SH-SY5Y (cell line): ENCODE measurements around the gene ETAA1.
A peak's percentile ranks its signal among the peaks of the same experiment; 100 is the strongest.

ENCODE experiments used
- GATA2 ChIP-seq: IDR thresholded peaks from 2 replicates; pipeline ENCODE4 v1.6.1; 2011; ENCODE audit warnings: mild to moderate bottlenecking, low read depth, low read length
- GATA3 ChIP-seq: IDR thresholded peaks from 2 replicates; pipeline ENCODE4 v1.6.1; 2011; ENCODE audit warnings: low read depth, mild to moderate bottlenecking, low read length, moderate library complexity

The ETAA1 gene

DNA sequence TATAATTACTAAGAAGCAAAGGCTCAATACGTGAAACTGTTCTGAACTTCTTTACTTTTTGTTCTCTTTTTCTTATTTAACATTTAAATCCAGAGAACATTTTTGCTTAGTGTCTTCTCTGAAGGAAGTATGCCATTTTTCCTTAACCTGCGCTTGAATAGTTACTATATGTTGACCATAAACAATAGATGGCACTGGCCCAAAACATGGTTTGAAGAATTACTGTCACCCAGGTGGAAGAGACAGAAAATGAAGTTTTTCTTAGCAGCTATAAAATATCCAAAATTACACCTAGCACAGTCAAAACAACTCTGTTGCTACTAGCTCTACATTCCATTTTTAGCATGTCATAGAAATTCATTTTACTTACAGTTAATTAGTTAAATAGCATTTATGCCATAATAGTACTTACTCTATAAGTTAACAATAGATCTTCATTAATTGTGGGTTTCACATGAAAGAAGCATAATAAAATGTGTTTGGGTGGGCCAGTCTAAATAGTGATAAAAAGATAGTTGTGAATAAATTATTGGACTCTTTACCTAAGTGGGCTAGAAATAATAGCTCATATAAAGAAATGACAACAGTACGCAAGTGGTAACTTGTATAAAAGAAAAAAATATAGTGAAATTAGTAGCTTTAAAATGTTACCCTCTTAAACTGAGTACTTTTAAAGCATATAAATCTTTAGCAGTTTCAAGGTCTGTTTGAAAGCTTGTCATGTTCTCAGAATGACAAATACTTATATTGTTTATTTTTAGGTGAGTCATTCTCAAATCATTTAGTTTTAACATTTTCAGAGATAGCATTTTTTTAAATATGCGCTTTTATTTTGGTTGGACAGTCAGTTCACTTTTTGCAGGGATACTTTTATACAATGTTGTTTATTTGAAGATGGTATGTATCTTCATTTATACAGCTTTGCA, 3.7 kb downstream of the ETAA1 start:
- no peak for TF ChIP-seq GATA2
- TF ChIP-seq GATA3, result no peak

DNA sequence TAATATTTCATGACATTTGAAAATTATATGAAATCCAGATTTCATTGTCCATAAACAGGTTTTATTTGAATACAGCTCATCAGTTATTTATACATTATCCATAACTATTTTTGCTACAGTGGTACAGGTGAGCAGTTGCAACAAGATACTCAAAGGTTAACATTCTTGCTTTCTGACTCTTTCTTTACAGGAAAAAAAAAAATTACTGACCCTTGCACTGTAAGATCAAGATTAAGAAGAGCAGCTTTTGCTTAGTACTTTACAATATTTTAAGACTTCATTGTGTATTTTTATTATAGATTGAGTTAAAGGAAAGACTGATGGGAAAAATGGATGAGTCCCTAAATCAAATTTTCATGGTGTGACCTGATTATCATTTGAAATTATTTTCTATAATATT, 11.2 kb downstream of the ETAA1 start:
- no peak for TF ChIP-seq GATA2
- TF ChIP-seq GATA3, result no peak

DNA sequence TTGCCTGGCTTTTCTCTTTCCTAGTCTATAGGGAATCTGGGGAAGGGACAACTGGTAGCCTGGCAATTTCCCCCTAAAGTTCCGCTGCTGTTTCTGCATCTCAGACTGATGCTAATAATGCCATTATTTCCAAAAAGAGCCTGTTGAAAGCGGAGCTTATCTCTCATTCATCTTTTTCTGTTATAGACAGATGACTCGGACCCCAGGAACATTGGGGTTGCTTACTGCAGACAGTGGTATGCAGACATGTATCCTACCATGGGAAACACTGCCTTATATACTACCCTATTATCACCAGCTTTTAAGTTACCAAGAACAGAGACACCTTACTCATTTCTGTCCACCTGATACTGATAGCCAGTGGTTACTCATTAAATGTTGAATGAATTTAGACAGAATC, 15.3 kb downstream of the ETAA1 start:
- TF ChIP-seq GATA2 (0 out of 2 replicates have a peak, but pooled peaks have one; percentile 23), GATA3 (no peak)

DNA sequence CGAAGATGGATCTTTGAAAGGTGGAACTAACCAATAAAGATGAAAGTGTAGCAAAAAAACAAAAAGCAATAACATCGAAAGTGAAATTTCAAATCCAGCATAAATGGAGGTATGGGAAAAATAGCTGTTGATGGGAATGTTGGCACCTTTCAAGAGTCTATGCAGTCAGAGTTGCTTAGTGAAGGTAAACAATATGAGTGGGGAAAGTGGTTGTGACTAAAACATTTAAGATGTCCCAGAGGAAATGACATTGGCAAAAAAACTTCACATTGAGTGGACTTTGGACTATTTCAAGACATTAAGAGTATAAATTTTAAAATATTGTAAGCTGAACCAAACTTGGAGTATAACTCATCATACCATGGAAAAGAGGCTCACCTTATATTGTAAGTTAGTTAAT, 17.7 kb downstream of the ETAA1 start:
- TF ChIP-seq GATA3 (no peak), GATA2 (no peak)

DNA sequence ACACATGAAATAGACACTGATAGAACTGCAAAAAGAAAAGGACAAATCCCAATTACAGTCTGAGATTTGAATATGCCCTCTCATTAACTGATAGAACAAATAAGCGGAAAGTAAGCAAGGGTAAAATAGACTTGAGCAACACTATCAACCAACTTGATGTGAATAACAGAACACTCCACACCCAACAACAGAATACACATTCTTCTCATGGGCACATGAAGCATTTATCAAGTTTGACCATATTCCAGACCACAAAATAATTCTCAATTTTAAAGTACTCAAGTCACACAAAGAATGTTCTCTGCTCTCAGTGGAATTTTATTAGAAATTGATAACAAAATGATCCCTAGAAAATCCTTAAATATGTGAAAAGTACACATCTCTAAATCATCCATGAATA, 19.0 kb downstream of the ETAA1 start:
- TF ChIP-seq GATA2 (no peak), GATA3 (no peak)

DNA sequence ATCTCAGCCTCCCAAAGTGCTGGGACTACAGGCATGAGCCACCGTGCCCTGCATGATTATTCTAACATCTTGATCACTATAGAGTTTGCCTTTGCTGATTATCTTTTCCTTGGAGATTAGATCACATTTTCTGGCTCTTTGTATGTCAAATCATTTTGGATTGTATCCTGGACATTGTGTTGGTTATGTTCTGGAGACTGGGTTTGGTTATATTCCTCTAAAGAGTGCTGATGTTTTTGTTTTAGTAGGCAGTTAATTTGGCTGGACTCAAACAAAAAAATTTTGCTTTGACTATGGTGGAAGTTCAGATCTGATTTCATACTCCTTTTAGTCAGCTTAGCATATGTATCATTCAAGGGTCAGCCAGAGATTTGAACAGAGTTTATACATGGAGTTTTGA, 26.4 kb downstream of the ETAA1 start:
- TF ChIP-seq GATA2 (no peak), GATA3 (no peak)

DNA sequence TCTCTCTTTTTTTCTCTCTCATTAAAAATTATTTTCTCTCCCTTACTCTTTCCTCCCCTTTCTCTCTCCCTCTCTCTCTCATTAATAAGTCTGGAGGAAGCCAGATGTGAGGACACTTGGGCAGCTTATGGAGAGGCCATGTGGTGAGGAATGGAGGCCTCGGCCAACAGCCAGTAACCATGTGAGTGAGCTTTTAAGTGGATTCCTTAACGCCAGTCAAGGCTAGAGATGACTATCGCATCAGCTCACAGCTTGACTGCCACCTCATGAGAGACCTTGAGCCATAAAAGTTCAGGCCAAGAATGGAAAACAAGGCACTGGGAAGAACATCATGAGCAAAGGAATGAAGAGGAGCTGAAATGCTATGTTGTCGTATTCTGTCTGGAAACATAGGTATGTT, 39.1 kb downstream of the ETAA1 start:
- no peak for TF ChIP-seq GATA3
- TF ChIP-seq GATA2, result no peak

DNA sequence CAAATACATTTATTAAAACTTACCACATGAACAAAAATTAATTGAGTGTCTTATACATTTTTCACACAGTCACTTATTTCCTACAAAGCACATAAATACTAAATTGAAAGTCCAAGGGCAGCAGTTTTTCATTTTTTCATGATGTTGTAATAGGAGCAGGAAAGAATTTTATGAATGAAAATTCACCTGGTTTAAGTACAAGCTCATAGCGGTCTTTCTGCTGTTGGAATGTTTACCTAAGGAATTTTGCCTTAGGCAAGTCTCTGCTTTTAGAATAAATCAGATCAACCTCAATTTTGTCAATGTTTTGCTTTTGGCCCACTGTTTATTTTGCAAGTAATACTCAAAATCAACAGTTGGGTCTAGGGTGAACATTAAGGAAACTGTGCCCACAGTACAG, 40.0 kb downstream of the ETAA1 start:
- TF ChIP-seq GATA2 (no peak), GATA3 (no peak)

DNA sequence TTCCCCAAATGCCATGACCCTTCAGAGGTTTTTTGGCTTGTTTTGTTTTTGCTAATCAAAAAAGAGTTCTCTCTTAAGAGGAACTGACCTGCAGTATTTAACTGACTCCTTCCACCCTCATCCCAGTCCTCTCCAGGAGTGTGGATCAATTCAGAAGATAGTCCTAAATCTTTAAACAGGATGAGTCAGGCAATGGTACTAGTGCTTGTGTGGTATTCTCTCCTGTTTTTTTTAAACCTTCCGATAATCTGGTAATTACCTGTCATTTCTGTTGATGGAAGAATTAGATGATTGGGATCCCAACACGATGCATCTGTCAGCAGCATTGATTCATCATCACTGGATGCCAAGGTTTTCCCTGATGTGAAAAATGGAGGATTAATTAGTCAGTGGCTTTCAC, 41.2 kb downstream of the ETAA1 start:
- TF ChIP-seq GATA2, result no peak

DNA sequence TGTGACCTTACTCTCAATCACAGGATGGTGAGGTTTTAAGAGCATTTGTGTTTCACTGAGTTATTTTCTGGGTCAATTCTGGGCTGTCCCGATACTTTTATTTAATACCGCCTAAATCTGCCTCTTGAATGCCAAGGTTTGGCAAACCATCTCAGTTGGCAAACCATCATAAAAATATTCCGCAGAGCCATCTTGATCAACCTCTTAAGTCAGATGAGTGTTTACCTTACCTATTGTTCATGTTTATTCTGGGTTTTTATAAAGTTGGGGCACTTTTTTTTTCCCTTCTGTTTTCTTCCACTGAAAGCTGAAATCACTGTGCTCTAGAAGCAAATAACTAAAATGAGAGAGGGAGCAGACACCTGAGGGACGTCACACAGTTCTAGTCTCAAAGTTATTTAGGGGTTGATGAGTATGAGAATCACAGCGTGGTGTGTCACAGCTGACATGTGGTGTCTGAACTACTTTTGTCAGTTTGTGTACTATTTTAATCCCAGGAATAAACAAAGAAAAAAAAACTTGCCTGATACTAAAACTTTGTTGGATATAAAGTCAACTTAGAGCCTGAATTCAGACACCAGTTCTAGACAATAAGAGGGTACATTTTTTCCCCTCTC, 48.6 kb downstream of the ETAA1 start:
- TF ChIP-seq GATA2 (no peak), GATA3 (no peak)

DNA sequence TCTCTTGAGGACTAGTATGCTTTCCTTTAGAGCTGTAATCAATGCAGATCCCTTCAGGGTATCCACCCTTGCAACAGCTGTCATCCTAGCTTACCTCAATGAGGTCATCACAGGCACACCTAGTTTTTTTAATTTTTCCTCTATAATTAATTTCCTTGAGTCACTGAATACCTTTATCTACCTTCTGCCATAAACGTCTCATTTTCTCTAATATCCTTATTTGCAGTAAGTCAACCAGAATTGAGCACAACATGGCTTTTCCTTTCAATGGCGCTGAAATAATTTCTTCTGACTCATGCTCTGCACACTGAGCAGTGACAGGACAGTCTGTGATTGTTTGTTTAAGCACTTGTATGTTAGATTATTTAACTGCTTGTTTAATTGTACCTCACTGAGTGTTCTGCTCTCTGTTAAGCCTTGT, 49.4 kb downstream of the ETAA1 start:
- no peak for TF ChIP-seq GATA3
- no peak for TF ChIP-seq GATA2

DNA sequence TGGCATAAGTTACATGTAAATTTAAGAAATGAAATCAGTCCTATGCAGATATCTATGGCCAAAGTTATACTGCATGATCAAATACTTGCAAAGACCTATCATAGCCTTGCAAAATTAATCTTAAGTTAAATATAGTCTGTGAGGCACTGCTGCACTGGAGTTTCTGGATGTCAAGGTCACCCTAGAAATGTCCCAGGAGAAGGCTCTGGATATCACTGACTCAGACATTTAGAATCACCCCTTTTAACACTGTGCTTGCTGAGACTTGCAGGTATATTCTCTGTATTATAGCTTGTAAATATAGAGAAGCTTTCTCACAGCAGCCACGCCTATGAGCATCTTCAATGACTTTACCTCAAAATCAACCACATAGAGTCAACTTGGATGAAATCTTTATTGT, 51.5 kb downstream of the ETAA1 start:
- TF ChIP-seq GATA2, result no peak
- no peak for TF ChIP-seq GATA3

DNA sequence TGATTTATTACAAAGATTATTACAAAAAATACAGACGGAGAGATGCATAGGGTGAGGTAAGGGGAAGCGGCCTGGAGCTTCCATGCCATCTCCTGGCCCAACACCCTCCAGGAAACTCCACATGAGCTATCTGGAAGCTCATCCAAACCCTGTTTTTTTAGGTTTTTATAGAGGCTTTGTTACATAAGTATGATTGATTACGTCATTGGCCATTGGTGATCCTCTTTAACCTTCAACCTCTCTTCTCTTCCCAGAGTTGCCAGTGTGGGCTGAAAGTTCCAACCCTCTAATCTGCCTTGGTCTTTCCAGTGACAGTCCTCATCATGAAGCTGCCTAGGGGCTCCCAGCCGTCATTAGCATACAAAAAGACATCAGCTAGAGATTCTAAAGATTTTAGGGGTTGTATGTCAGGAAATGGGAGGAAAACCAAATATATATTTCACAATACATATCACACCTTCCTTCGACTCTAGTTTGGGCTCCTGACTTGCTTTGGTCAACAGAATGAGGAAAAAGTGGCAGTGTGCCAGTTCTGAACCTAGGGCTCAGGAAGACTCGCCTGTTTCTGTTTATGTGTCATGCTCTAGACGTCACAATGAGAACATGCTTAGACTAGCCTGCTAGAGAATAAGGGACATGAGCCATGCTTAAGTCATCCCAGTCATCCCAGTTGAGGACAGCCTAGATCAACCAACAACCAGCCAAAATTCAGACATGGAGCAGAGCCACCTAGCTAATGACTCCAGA, 54.1 kb downstream of the ETAA1 start:
- no peak for TF ChIP-seq GATA3
- no peak for TF ChIP-seq GATA2

DNA sequence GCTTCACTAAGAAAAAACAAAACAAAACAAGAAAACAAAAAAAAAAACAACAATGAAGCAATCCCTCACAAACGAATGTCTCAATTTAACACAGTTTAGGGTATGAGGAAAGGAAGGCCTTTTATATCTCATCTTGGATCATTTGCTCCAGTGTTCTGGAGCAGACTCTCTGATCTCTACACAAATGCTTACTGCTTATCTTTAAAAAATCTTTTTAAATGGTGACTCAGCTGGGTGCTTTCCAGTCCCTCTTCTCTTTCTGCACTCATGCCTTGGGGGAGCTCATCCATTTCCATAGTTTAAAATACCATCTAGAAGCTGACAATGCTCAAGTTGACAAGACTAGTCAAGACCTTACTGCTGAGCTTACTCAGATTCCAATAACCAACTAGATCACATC, 56.2 kb downstream of the ETAA1 start:
- TF ChIP-seq GATA2 (no peak; the same call in 1 of the 2 replicates), GATA3 (no peak)
